ENCODE measurements around the gene TRIM73.
"Not testable (repeated sequence)": the region's sequence is repeated elsewhere in the genome, so short reads cannot be mapped to it uniquely, and the experiment has no call there.

The TRIM73 gene

DNA sequence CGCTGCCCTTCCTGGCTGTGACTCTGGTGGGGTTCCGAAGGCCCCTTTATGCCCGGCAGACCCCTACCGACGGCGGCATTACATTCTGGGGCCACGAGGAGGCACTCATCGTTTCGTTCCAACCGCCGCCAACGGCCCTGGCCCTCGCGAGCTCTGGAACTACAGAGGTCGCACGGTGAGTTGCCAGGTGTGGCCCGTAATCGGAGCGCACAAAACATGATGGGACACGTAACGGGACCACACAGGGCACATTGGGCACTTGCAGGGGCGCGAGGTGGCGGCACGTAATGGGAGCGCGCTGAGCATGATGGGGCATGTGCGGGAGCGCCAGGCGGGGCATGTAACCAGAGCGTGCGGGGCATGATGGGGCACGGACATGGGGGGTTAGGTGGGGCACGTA is at the start of gene TRIM73:
TRIM73 (plus strand) TSS at position 301 of the 400 bp plus-strand sequence. CDS start 3,305 bp downstream, outside the sequence.
- H3K36me3 ChIP-seq (ENCODE audit: control insufficient read depth, insufficient read depth, low read length); H3K4me3 ChIP-seq (replicated peaks; ENCODE audit: low read depth, low read length); H3K27me3 ChIP-seq (replicated peaks; ENCODE audit: control insufficient read depth, insufficient read depth, low read length); DNase-seq (ENCODE audit: extremely low read depth, insufficient read length): not testable (repeated sequence)

DNA sequence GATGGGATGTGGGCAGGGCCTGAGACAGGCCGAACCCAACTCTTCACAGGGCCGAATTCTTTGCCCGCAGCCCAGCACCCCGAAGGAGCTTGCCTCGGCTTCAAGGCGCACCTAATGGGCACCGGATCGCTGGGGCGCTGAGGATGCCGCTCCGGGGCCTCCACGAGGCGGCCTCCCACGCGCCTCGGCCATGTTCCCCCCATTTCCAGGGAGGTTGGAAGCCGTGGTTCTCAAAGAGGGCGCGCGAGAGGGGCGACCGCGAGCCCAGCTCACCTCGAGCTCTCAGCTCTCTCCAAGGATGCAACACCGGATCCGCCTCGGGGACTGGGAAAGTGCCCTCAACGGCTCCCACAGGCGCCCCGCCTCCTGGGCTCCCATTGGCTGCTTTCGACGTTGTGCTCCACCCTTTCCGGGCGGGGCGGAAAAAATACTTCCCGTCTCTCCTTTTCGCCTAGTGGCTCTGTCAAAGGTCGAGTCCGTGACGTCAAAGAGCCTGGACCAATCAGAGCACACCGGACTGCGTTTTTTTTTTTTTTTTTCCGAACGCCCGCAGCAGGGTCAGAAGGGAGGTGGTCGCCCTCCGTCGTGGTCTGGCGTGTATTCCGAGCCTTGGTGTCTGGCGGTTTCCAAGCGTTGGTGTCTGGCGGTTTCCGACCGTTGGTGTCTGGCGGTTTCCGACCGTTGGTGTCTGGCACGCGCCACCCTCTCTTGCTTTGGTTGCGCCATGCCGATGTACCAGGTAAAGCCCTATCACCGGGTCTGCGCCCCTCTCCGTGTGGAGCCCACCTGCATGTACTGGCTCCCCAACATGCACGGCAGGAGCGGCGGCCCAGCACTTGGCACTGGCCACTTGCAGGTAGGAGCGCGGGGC is 36.5 kb upstream of the TRIM73 start:
- not testable (repeated sequence) for H3K36me3 ChIP-seq (ENCODE audit: control insufficient read depth, insufficient read depth, low read length); H3K4me3 ChIP-seq (replicated peaks; ENCODE audit: low read depth, low read length); DNase-seq (ENCODE audit: extremely low read depth, insufficient read length); H3K27me3 ChIP-seq (replicated peaks; ENCODE audit: control insufficient read depth, insufficient read depth, low read length)

DNA sequence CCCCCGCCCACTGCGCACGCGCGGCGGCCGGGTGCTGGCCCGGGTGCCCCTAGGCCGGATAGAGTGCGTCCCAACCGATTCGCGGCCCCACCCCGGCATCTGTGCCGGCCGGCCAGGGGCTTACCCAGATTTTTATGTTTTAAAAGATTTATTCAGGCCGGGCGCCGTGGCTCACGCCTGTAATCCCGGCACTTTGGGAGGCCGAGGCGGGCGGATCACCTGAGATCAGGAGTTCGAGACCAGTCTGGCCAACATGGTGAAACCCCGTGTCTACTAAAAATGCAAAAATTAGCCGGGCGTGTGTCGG is 35.9 kb upstream of the TRIM73 start:
- H3K27me3 ChIP-seq (replicated peaks; ENCODE audit: control insufficient read depth, insufficient read depth, low read length); H3K36me3 ChIP-seq (ENCODE audit: control insufficient read depth, insufficient read depth, low read length); DNase-seq (ENCODE audit: extremely low read depth, insufficient read length); H3K4me3 ChIP-seq (replicated peaks; ENCODE audit: low read depth, low read length): not testable (repeated sequence)

DNA sequence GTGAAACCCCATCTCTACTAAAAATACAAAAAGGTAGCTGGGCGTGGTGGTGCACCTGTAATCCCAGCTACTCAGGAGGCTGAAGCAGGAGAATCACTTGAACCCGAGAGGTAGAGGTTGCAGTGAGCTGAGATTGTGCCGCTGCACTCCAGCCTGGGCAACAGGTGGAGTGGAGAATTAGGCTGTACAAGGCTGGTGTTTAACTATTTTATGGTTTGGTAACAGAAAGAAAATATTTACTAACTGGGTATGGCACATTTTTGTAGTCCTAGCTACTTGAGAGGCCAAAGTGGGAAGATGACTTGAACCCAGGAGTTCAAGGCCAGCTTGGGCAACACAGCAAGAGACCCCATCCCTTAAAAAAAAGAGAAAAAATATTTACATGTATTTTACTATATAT is 31.4 kb upstream of the TRIM73 start:
- H3K4me3 ChIP-seq (replicated peaks; ENCODE audit: low read depth, low read length); H3K27me3 ChIP-seq (replicated peaks; ENCODE audit: control insufficient read depth, insufficient read depth, low read length); H3K36me3 ChIP-seq (ENCODE audit: control insufficient read depth, insufficient read depth, low read length); DNase-seq (ENCODE audit: extremely low read depth, insufficient read length): not testable (repeated sequence)

DNA sequence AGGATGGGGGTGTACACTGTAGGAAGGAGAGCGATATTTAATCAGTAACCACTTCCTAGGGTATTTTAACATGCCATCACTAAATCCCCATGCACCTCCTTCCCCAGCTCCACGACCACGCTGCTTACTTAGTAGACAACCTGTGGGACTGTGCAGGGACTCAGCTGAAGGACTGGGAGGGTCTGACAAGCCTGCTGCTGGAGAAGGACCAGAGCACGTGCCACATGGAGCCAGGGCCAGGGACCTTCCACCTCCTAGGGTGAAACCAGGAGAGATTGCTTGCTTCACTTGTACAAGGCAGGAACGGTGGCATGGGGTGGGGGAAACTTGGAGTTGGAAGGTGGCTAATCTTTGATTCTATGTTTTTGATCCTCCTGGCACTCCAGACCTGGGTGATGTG is 28.8 kb upstream of the TRIM73 start:
- not testable (repeated sequence) for H3K36me3 ChIP-seq (ENCODE audit: control insufficient read depth, insufficient read depth, low read length); DNase-seq (ENCODE audit: extremely low read depth, insufficient read length); H3K27me3 ChIP-seq (replicated peaks; ENCODE audit: control insufficient read depth, insufficient read depth, low read length); H3K4me3 ChIP-seq (replicated peaks; ENCODE audit: low read depth, low read length)

DNA sequence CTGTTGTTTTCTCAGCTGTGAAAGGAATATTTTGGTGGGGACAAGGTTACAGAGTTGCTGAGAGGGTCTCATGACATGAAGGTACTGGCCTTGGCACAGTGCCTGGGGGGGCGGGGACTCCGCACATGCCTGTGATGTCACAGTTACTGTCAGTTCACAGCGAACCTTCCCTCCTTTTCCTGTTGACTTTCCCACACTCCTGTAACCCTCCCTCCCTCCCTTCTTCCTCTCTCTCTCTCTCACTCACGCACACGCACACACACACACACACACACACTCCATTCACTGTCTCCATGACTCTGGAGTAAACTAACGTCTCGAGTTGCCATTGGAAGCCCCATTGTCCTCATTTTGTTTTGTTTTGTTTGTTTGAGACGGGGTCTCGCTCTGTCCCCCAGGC is 28.1 kb upstream of the TRIM73 start:
- not testable (repeated sequence) for H3K27me3 ChIP-seq (replicated peaks; ENCODE audit: control insufficient read depth, insufficient read depth, low read length)

DNA sequence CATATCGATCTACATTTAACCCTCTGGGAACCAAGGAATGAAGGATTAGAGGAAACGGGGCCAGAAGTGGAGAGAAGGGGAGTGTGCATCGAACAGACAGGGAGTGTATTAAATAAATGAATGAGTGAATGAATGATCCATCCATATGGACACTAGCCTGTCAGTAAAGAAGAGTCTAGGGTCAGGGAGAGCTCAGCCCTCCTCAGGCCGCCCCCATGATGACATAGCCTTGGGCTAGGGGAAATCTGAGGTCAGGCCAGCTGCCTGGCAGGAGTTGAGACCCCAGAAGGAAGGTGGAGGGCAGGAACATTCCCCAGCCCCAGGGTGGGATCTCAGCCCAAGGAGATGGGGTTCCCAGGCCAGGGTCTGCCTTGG is 21.3 kb upstream of the TRIM73 start:
- H3K36me3 ChIP-seq (ENCODE audit: control insufficient read depth, insufficient read depth, low read length); DNase-seq (ENCODE audit: extremely low read depth, insufficient read length); H3K27me3 ChIP-seq (replicated peaks; ENCODE audit: control insufficient read depth, insufficient read depth, low read length); H3K4me3 ChIP-seq (replicated peaks; ENCODE audit: low read depth, low read length): not testable (repeated sequence)

More for the DNA sequence above, 28.1 kb upstream of the TRIM73 start:
- not testable (repeated sequence) for DNase-seq (ENCODE audit: extremely low read depth, insufficient read length); H3K4me3 ChIP-seq (replicated peaks; ENCODE audit: low read depth, low read length); H3K36me3 ChIP-seq (ENCODE audit: control insufficient read depth, insufficient read depth, low read length)

DNA sequence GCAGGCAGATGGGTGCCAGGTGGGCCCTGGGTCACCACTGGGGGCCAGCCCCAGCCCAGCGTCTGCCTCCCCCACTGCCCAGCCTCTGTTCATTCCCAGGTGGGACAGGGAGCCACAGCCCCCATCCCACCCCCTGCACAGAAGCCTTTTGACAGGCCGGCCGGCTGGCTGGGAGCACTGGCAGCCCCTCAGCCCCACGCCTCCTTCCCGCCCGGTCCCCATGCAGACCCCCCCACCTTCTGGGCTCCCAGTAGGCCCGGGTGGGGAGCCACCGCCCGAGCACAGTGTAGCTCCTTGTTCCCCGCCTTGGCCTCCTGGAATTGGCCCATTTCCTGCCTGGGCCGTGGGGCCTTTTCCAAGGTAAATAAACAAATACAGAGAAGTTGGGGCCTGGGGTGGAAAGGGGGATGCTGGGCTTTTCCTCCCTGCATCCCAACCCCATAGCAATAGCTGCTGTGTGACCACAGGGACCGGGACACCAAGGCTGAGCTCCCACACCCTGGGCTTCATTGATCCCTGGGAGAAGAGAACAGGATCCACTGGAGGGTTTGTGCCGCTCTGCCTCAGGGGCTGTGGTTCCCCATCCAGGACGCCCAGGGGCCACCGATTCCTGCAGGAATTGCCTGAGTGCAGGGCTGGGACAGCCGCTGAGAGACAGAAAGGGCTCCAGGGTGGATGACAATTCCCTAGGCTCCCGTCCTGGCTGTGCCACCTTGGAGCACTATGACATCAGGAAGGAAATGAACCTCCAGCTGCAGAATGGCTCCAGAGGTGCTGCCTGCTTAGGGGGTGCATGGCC is 20.7 kb upstream of the TRIM73 start:
- DNase-seq (ENCODE audit: extremely low read depth, insufficient read length); H3K36me3 ChIP-seq (ENCODE audit: control insufficient read depth, insufficient read depth, low read length); H3K27me3 ChIP-seq (replicated peaks; ENCODE audit: control insufficient read depth, insufficient read depth, low read length); H3K4me3 ChIP-seq (replicated peaks; ENCODE audit: low read depth, low read length): not testable (repeated sequence)

DNA sequence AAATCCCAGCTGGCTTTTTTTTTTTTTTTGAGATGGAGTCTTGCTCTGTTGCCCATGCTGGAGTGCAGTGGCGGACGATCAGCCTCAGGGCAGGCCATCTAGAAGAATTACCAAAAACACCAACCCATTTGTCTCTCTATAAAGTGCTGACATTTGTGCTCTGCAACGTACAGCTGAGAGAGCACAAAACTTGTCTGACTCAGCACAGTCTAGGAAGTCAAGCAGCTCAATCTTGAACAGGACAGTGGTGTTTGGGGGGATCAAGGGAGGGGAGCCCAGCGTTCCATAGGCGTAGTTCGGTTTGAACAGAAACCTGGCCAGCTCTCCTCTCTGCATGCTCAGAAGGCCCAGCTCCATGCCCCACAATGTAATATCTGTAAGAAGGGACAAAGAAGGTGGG is 2.2 kb upstream of the TRIM73 start:
- not testable (repeated sequence) for H3K36me3 ChIP-seq (ENCODE audit: control insufficient read depth, insufficient read depth, low read length); DNase-seq (ENCODE audit: extremely low read depth, insufficient read length)

DNA sequence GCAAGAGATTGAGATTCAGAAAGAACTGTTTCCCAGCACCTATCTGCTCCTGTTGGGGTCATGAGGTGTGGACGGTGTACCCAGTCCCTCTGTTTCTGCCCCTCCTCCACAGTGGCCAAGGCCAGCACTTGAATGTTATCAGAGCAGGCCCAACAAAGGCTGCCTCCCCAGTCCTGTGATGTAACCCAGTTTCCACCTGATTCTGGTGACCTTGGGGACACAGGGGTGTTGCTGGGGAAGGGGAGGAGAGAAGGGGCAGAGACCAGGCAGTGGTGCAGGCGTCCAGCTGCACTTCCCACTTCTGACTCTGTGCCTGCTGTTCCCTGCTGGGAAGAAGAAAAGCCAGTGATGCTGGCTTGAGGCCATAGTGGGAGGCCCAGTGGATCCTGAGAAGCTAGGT is 2.4 kb downstream of the TRIM73 start:
- not testable (repeated sequence) for H3K4me3 ChIP-seq (replicated peaks; ENCODE audit: low read depth, low read length); H3K36me3 ChIP-seq (ENCODE audit: control insufficient read depth, insufficient read depth, low read length); DNase-seq (ENCODE audit: extremely low read depth, insufficient read length); H3K27me3 ChIP-seq (replicated peaks; ENCODE audit: control insufficient read depth, insufficient read depth, low read length)

More for the DNA sequence above, 2.2 kb upstream of the TRIM73 start:
- H3K4me3 ChIP-seq (replicated peaks; ENCODE audit: low read depth, low read length); H3K27me3 ChIP-seq (replicated peaks; ENCODE audit: control insufficient read depth, insufficient read depth, low read length): not testable (repeated sequence)

DNA sequence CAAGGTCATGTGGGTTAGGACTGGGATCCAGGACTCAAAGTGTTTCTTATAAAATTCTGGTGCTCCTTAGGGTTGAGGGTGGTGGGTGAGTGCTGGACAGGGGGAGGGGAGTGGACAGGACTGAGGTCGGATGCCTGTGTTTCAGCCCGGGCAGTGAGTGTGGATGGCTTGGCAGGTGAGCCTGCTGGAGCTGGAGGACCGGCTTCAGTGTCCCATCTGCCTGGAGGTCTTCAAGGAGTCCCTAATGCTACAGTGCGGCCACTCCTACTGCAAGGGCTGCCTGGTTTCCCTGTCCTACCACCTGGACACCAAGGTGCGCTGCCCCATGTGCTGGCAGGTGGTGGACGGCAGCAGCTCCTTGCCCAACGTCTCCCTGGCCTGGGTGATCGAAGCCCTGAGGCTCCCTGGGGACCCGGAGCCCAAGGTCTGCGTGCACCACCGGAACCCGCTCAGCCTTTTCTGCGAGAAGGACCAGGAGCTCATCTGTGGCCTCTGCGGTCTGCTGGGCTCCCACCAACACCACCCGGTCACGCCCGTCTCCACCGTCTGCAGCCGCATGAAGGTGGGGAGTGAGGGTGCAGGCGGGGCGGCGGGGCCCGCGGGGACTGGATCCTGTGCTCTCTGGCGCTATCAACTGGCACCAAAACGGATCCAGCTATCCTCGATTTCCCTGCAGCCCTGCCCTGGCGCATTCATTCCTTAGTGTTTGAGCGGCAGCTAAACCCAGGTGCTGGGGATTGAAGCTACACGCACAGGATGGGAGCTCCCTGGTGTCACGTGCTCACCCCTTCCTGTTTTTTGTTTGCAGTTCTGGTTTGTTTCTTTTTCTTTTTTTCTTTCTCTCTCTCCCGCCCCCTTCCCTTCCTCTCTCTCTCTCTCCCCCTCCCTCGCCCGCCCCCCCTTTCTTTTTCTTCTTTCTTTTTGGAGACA is 3.6 kb downstream of the TRIM73 start:
- not testable (repeated sequence) for H3K4me3 ChIP-seq (replicated peaks; ENCODE audit: low read depth, low read length); DNase-seq (ENCODE audit: extremely low read depth, insufficient read length); H3K36me3 ChIP-seq (ENCODE audit: control insufficient read depth, insufficient read depth, low read length); H3K27me3 ChIP-seq (replicated peaks; ENCODE audit: control insufficient read depth, insufficient read depth, low read length)

DNA sequence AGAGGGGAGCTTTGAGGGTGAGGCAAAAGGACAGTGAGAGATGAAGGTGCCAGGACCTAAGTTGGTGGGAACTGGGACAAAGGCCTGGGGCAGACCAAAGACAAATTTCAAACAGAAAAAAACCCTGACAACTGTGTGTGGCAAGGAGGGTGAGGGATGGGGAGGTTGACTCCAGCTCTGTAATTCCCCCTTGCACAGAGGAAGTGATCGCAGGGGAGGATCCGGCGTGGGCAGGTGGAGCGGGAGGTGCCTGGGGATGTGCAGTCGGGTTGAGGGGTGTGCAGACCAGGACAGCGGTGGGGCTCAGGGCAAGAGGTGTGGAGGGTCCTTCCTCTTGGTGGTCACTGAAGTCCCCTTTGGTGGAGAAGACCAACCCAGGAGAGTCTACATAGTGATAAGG is 5.1 kb downstream of the TRIM73 start:
- H3K27me3 ChIP-seq (replicated peaks; ENCODE audit: control insufficient read depth, insufficient read depth, low read length); H3K4me3 ChIP-seq (replicated peaks; ENCODE audit: low read depth, low read length); DNase-seq (ENCODE audit: extremely low read depth, insufficient read length); H3K36me3 ChIP-seq (ENCODE audit: control insufficient read depth, insufficient read depth, low read length): not testable (repeated sequence)

DNA sequence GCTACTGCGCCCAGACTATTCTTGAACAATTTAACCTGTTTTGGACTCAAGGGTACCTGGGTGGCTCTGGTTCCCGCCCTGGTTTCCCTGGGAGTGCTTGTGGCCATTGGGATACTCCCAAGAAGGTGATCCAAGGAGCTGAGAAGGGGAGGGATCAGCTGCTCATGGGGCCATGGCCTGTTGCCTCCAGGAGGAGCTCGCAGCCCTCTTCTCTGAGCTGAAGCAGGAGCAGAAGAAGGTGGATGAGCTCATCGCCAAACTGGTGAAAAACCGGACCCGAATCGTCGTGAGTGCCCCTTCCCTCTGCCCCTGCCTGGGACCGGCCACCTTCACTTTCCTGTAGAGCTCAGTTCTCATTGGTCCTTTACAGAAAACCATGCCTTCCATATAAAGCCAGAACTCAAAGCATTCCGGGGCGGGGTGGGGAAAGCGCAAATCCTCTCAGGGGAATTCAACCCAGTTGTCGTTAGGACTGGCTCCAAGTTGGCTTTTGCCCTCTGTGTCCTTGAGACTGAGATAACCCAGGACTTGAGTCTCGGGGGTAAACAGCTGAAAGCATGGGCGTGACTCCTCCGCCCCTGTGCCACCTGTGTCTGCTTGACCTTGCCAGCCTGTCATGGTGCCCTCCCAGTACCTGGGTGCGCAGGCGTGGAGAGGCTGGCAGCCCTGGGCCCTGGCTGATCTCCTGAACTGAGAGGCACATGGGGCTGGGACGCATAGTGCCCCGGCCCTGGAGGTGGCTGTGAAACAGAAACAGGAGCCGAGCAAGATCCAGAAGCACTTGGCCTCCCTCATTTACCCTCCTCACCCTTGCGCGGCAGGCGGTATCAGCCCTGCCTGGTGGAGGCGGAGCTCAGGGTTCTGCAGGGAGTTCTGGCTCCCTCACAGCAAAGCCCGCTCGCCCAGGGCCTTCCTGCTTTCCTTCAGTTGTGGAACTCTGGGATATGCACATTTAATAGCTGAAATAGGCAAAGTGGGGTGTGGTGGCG is 8.3 kb downstream of the TRIM73 start:
- not testable (repeated sequence) for H3K27me3 ChIP-seq (replicated peaks; ENCODE audit: control insufficient read depth, insufficient read depth, low read length); H3K36me3 ChIP-seq (ENCODE audit: control insufficient read depth, insufficient read depth, low read length); H3K4me3 ChIP-seq (replicated peaks; ENCODE audit: low read depth, low read length); DNase-seq (ENCODE audit: extremely low read depth, insufficient read length)

Measured in GM06990 (cell line).